HepG2 (cell line): ENCODE measurements around the gene C9orf50. TPM values are rescaled to one million over a fixed set of nuclear protein-coding genes. Genes with fewer than 3 reads are reported as not detected.

ENCODE experiments used
- ADNP ChIP-seq: sonication (generic); formaldehyde crosslinking; IDR thresholded peaks from 2 replicates; pipeline ENCODE4 v1.4.0; 2020; ENCODE audit warnings: missing genetic modification reagents
- CCAR2 ChIP-seq: fragments of 200-400 bp; formaldehyde crosslinking; optimal IDR thresholded peaks from 2 replicates; pipeline ENCODE3; 2018; ENCODE audit warnings: low read depth, mild to moderate bottlenecking, low read length, moderate library complexity
- CHCHD3 ChIP-seq: sonication (generic); formaldehyde crosslinking; IDR thresholded peaks from 2 replicates; pipeline ENCODE4 v1.8.0; 2022; ENCODE audit warnings: mild to moderate bottlenecking, missing genetic modification reagents, moderate library complexity
- EED ChIP-seq: sonication (generic); formaldehyde crosslinking; IDR thresholded peaks from 2 replicates; pipeline ENCODE4 v1.5.0; 2020; ENCODE audit warnings: mild to moderate bottlenecking, missing genetic modification reagents
- FOXA1 ChIP-seq, 2 experiments: fragments of 450-650 bp in 1 of 2; sonication (generic) in 1 of 2; formaldehyde crosslinking in 1 of 2; IDR thresholded peaks; 2 replicates each; pipeline versions ENCODE4 v1.4.0 to v1.6.1; 2016 to 2020; ENCODE audit warnings: missing genetic modification reagents in 1 of 2
- FUBP1 ChIP-seq: sonication (generic); formaldehyde crosslinking; IDR thresholded peaks from 2 replicates; pipeline ENCODE4 v1.5.1; 2020; ENCODE audit warnings: missing genetic modification reagents, mild to moderate bottlenecking, borderline replicate concordance
- HOMEZ ChIP-seq: IDR thresholded peaks from 2 replicates; pipeline ENCODE4 v1.6.1; 2016; ENCODE audit warnings: low read depth
- MAF1 ChIP-seq: sonication (generic); formaldehyde crosslinking; IDR thresholded peaks from 2 replicates; pipeline ENCODE4 v1.5.0; 2020; ENCODE audit warnings: missing genetic modification reagents, borderline replicate concordance
- MAZ ChIP-seq, 2 experiments: sonication (generic) in 1 of 2; formaldehyde crosslinking in 1 of 2; IDR thresholded peaks; 2 replicates each; pipeline versions ENCODE4 v1.5.0 to v1.6.1; 2012 to 2020; ENCODE audit warnings: low read depth in 2 of 2, mild to moderate bottlenecking in 2 of 2, borderline replicate concordance in 1 of 2, improper control_type of control experiment in 1 of 2, low read length in 1 of 2, missing genetic modification reagents in 1 of 2, moderate library complexity in 1 of 2
- NFIC ChIP-seq: IDR thresholded peaks from 2 replicates; pipeline ENCODE4 v1.6.1; 2012; ENCODE audit warnings: mild to moderate bottlenecking, low read length, inconsistent platforms
- NFYC ChIP-seq: IDR thresholded peaks from 2 replicates; pipeline ENCODE4 v1.6.1; 2016; ENCODE audit warnings: missing genetic modification reagents, missing compliant biosample characterization
- PHF21A ChIP-seq: sonication (generic); formaldehyde crosslinking; IDR thresholded peaks from 2 replicates; pipeline ENCODE4 v1.5.0; 2020; ENCODE audit warnings: mild to moderate bottlenecking, missing genetic modification reagents
- RXRB ChIP-seq: IDR thresholded peaks from 2 replicates; pipeline ENCODE4 v1.6.1; 2016; ENCODE audit warnings: borderline replicate concordance, missing genetic modification reagents, missing compliant biosample characterization
- UBTF ChIP-seq: sonication (generic); formaldehyde crosslinking; IDR thresholded peaks from 2 replicates; pipeline ENCODE4 v1.4.0; 2020; ENCODE audit warnings: mild to moderate bottlenecking, missing genetic modification reagents
- ZBTB7B ChIP-seq: sonication (generic); formaldehyde crosslinking; IDR thresholded peaks from 2 replicates; pipeline ENCODE4 v1.4.0; 2020; ENCODE audit warnings: missing genetic modification reagents
- ZNF136 ChIP-seq: sonication (generic); formaldehyde crosslinking; IDR thresholded peaks from 2 replicates; pipeline ENCODE4 v1.8.1; 2022; ENCODE audit warnings: low read depth, mild to moderate bottlenecking, moderate library complexity, missing genetic modification reagents
- ZNF205 ChIP-seq: IDR thresholded peaks from 2 replicates; pipeline ENCODE4 v1.6.1; 2018; ENCODE audit warnings: missing biosample characterization, missing genetic modification reagents
- ZNF543 ChIP-seq: sonication (generic); formaldehyde crosslinking; IDR thresholded peaks from 2 replicates; pipeline ENCODE4 v1.4.0; 2020; ENCODE audit warnings: mild to moderate bottlenecking, missing genetic modification reagents
- ZSCAN21 ChIP-seq: sonication (generic); formaldehyde crosslinking; IDR thresholded peaks from 2 replicates; pipeline ENCODE4 v1.8.0; 2022; ENCODE audit warnings: mild to moderate bottlenecking, missing genetic modification reagents, moderate library complexity, borderline replicate concordance
- ZSCAN9 ChIP-seq: IDR thresholded peaks from 2 replicates; pipeline ENCODE4 v1.6.1; 2016; ENCODE audit warnings: borderline replicate concordance
- polyA plus RNA-seq, 8 experiments: library from polyadenylated mRNA; depleted of rRNA in 3 of 8; stranded (reverse) in 7 of 8; unstranded in 1 of 8; fragments of >200 nt; fragmentation: Illumina TruSeq in 4 of 8; extraction: Trizol in 4 of 8; gene quantifications; 2 replicates each; pipeline versions ENCODE4 v1.2.1 to v1.2.3, GENCODE V29; 2011 to 2016; ENCODE audit warnings: low read depth in 4 of 8, missing spikeins in 1 of 8, mixed read lengths in 1 of 8; ENCODE audit not compliant: insufficient read depth in 1 of 8
- total RNA-seq, 5 experiments: library from RNA; depleted of rRNA; stranded (reverse); fragments of >200 nt; fragmentation: Illumina TruSeq; extraction: Trizol; gene quantifications; 2 replicates each; pipeline ENCODE4 v1.2.3, GENCODE V29; 2016; ENCODE audit warnings: low read depth in 1 of 5
- TF ChIP-seq, protein P1 (sequence below): sonication (generic); formaldehyde crosslinking; IDR thresholded peaks from 2 replicates; pipeline ENCODE4 v1.9.0; 2022; ENCODE audit warnings: missing genetic modification reagents, mild to moderate bottlenecking, borderline replicate concordance

The C9orf50 gene
- total and polyA plus RNA-seq, 2 of the 13 experiments (the other 11 are each of a cell fraction or from before 2014, with no cell fraction given) = not detected

GRCh38 chr9:129568560-129569501 is 52.1 kb downstream of the C9orf50 start (continued):
- TF ChIP-seq MAZ (IDR thresholded peaks at IDR 0.05; ENCODE audit: borderline replicate concordance, low read depth, low read length) (peak; percentile 91), MAZ (CRISPR knock-in tag; IDR thresholded peaks at IDR 0.05; ENCODE audit: low read depth) (peak; percentile 98), ADNP (CRISPR knock-in tag) (no peak), ZNF136 (CRISPR knock-in tag) (no peak), ZSCAN9 (no peak), PHF21A (CRISPR knock-in tag) (peak; percentile 81; the same call in 1 of the 2 replicates), EED (CRISPR knock-in tag) (no peak), UBTF (CRISPR knock-in tag) (peak; percentile 87; the same call in 1 of the 2 replicates), NFYC (CRISPR knock-in tag) (no peak), FOXA1 (IDR thresholded peaks at IDR 0.05) (no peak), FOXA1 (CRISPR knock-in tag; IDR thresholded peaks at IDR 0.05) (no peak), CHCHD3 (CRISPR knock-in tag) (no peak), CCAR2 (no peak), HOMEZ (CRISPR knock-in tag) (no peak), RXRB (CRISPR knock-in tag) (peak; percentile 55), FUBP1 (no peak), ZNF205 (CRISPR knock-in tag) (no peak; the same call in 1 of the 2 replicates), ZBTB7B (CRISPR knock-in tag) (peak; percentile 49; the same call in 1 of the 2 replicates), ZSCAN21 (peak; percentile 83; the same call in 1 of the 2 replicates), ZNF543 (0 out of 2 replicates have a peak, but pooled peaks have one; percentile 5), NFIC (no peak), MAF1 (no peak)
- TF ChIP-seq, protein P1, sequence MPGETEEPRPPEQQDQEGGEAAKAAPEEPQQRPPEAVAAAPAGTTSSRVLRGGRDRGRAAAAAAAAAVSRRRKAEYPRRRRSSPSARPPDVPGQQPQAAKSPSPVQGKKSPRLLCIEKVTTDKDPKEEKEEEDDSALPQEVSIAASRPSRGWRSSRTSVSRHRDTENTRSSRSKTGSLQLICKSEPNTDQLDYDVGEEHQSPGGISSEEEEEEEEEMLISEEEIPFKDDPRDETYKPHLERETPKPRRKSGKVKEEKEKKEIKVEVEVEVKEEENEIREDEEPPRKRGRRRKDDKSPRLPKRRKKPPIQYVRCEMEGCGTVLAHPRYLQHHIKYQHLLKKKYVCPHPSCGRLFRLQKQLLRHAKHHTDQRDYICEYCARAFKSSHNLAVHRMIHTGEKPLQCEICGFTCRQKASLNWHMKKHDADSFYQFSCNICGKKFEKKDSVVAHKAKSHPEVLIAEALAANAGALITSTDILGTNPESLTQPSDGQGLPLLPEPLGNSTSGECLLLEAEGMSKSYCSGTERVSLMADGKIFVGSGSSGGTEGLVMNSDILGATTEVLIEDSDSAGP (CRISPR knock-in tag) = no peak; the same call in 1 of the 2 replicates
